ENCODE results near the gene ABR.

ABR gene

DNA sequence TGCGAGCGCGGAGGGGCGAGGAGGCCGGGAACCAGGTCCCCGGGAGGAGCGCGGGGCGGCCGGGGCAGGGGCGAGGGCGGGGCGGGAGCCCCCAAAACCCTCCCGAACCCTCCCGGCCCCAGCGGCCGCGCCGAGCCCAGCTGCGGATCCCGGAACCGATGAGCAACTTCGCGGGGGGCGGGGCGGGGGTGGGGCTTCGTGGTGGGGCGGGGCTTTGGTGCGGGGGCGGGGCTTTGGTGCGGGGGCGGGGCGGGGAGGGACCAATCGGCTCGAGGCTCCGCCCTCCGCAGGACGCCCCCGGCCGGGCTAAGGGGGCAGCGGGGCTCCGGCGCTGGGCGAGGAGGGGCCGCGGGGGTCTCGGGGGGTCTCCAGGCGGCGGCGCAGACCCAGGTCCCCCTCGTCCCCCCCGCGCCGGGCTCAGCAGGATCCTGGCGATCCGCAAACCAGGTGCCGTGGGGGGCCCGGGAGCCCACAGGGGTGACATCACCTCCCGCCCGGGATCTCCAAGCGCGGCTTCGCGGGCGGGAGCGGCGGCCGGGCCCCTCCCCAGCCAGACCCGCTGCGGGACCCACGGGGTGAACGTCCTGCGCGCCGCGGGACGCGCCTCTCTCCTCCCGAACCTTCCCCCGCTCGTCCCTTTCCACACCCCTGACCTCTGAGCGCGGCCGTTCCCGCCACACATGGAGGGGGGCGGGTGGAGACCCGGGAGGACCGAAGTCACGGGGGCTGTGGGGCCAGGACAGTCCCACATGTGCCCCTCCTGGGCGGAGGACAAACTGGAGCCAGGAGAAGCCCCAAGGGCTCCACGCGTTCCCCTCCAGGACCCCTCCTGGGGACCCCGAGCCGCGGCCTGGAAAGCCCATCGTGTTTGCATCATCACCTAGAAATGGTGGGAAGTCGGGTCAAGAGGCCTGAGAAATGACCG lies at the start of gene ABR:
TSS of gene ABR (minus strand) at position 164 of the 925 bp plus-strand sequence. CDS start 254 bp downstream, outside the sequence.
- H3K4me3 Mint-ChIP-seq, result peak within 1 kb of the TSS; percentile 80
- no peak for ATAC-seq
- H3K36me3 Mint-ChIP-seq, result no peaks in the 10 kb centered on the region
- peak within 1 kb of the TSS; percentile 66 for H3K27ac Mint-ChIP-seq
- peaks cover 9% of the 10 kb centered on the region for H3K27me3 Mint-ChIP-seq
- H3K9me3 Mint-ChIP-seq, result no peaks in the 10 kb centered on the region
- H3K4me1 Mint-ChIP-seq, result peaks cover 49% of the 10 kb centered on the region

GRCh38 chr17:1229349-1229899 lies 49.6 kb upstream of the ABR start:
- Mint-ChIP-seq H3K4me1 (peaks cover 44% of the 10 kb centered on the region), H3K27me3 (peaks cover 22% of the 10 kb centered on the region), H3K9me3 (no peaks in the 10 kb centered on the region), H3K27ac (peak overlapping the region; percentile 91), H3K4me3 (peak overlapping the region; percentile 82), H3K36me3 (peaks cover 5% of the 10 kb centered on the region)
- peak; percentile 74 for ATAC-seq

- Mint-ChIP-seq H3K9me3 (no peaks in the 10 kb centered on the region), H3K4me3 (peak overlapping the region; percentile 94), H3K27ac (peak overlapping the region; percentile 82), H3K36me3 (peaks cover 5% of the 10 kb centered on the region), H3K27me3 (peaks cover 22% of the 10 kb centered on the region), H3K4me1 (peaks cover 46% of the 10 kb centered on the region)
- peak; percentile 60 for ATAC-seq
Measured at GRCh38 chr17:1228781-1229348, 49.1 kb upstream of the ABR start.

DNA sequence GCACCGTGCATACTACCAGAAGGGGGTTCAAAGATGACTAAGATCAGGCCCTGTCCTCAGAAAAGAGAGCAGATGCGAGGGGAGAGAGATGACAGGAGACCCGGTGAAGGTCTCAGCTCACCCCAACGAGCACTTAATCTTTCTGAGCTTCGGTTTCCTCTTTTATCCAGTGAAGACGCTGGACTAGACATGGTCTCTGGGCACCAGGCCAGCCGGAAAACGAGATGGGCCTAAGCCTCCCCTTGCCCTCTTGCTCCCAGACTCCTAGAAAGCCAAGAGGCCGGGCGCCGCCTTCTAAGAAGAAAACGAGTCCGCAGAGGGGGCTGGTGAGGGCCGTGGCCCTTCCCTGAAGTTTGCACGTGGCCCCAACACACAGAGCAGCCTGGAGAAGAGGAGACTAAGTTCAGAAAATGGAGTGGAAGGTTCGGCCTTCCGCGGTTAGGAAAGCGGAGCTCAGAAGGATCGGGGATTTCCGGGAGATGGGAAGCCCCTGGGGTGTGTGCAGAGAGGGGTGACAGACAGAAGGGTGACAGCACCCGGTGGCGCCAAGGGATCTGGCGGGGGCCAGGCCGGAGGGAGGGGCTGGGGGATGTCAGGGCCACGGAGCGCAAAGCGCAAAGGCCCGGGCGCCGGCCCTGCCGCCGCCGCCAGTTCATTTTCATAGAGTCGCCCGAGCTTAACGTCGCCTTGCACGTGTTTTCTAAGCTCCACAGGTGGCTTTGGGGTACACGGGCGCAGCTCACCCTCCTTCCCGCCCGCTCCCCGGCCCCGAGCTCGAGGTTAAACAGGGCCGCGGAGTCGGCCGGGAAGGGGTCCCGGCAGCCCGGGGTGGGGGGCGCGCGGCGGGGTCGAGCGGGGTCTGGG lies 48.4 kb upstream of the ABR start:
- Mint-ChIP-seq H3K27me3 (peaks cover 22% of the 10 kb centered on the region), H3K9me3 (no peaks in the 10 kb centered on the region), H3K36me3 (peaks cover 12% of the 10 kb centered on the region), H3K27ac (peak overlapping the region; percentile 82), H3K4me3 (peak overlapping the region; percentile 94), H3K4me1 (peaks cover 53% of the 10 kb centered on the region)
- ATAC-seq, result peak; percentile 78

GRCh38 chr17:1227365-1227764 lies 47.6 kb upstream of the ABR start:
- Mint-ChIP-seq H3K4me1 (peaks cover 54% of the 10 kb centered on the region), H3K9me3 (no peaks in the 10 kb centered on the region), H3K27ac (peak overlapping the region; percentile 82), H3K4me3 (peak overlapping the region; percentile 94), H3K27me3 (peaks cover 19% of the 10 kb centered on the region), H3K36me3 (peaks cover 16% of the 10 kb centered on the region)
- no peak for ATAC-seq

DNA sequence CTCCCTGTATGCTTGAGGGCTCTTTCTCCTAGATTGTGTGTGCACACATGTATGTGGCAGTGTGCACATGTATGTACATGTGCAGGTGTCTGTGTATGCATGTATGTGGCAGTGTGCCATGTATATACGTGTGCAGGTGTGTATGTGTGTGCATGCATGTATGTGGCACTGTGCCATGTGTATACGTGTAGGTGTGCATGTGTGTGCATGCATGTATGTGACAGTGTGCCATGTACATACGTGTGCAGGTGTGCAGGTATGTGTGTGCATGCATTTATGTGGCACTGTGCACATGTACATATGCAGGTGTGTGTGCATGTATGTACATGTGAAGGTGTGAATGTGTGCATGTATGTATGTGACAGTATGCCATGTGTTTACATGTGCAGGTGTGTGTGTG lies 46.5 kb upstream of the ABR start:
- no peak for ATAC-seq
- Mint-ChIP-seq H3K4me1 (peaks cover 52% of the 10 kb centered on the region), H3K27ac (no peak overlapping the region), H3K4me3 (no peak overlapping the region), H3K9me3 (no peaks in the 10 kb centered on the region), H3K27me3 (peaks cover 9% of the 10 kb centered on the region), H3K36me3 (peaks cover 22% of the 10 kb centered on the region)

DNA sequence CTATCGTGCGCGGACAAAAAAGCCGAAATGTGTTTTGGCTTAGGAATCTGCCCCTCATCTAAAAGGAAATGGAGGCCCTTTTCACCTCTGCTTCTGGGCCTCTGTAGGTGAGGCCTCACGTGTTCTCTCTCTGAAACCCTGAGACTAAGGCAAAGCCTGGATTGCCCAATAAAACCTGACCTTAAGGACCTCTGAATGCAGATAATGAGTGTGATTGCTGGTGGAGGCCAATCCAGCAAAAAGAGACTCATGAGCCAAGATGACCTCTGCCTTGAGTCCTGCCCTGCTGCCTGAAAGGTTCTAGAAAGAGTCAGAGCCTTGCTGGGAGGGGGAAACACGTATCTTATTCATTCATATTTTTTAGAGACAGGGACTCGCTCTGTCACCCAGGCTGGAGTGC lies 44.5 kb upstream of the ABR start:
- Mint-ChIP-seq H3K27ac (no peak overlapping the region), H3K4me1 (peaks cover 45% of the 10 kb centered on the region), H3K4me3 (no peak overlapping the region), H3K9me3 (no peaks in the 10 kb centered on the region), H3K27me3 (no peaks in the 10 kb centered on the region), H3K36me3 (peaks cover 25% of the 10 kb centered on the region)
- ATAC-seq, result no peak

DNA sequence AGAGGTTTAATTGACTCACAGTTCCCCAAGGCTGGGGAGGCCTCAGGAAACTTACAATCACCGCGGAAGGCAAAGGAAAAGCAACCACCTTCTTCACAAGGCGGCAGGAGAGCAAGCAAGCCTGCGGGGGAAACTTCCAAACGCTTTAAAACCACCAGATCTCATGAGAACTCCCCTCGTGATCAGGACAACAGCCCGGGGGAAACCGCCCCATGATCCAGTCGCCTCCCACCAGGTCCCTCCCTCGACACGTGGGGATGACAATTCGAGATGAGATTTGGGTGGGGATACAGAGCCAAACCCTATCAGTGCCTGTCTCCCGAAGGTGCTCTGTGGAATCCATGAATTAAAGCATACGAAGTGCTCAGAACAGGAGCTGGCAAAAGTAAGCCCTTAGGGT lies 43.9 kb upstream of the ABR start:
- H3K36me3 Mint-ChIP-seq, result peaks cover 25% of the 10 kb centered on the region
- no peak for ATAC-seq
- H3K27me3 Mint-ChIP-seq, result no peaks in the 10 kb centered on the region
- no peaks in the 10 kb centered on the region for H3K9me3 Mint-ChIP-seq
- peaks cover 51% of the 10 kb centered on the region for H3K4me1 Mint-ChIP-seq
- no peak overlapping the region for H3K4me3 Mint-ChIP-seq
- H3K27ac Mint-ChIP-seq, result no peak overlapping the region

- no peak for ATAC-seq
- peaks cover 42% of the 10 kb centered on the region for H3K4me1 Mint-ChIP-seq
- no peak overlapping the region for H3K27ac Mint-ChIP-seq
- no peaks in the 10 kb centered on the region for H3K27me3 Mint-ChIP-seq
- H3K4me3 Mint-ChIP-seq, result no peak overlapping the region
- H3K36me3 Mint-ChIP-seq, result peaks cover 25% of the 10 kb centered on the region
- H3K9me3 Mint-ChIP-seq, result no peaks in the 10 kb centered on the region
Measured at GRCh38 chr17:1222321-1222720, 42.5 kb upstream of the ABR start.

DNA sequence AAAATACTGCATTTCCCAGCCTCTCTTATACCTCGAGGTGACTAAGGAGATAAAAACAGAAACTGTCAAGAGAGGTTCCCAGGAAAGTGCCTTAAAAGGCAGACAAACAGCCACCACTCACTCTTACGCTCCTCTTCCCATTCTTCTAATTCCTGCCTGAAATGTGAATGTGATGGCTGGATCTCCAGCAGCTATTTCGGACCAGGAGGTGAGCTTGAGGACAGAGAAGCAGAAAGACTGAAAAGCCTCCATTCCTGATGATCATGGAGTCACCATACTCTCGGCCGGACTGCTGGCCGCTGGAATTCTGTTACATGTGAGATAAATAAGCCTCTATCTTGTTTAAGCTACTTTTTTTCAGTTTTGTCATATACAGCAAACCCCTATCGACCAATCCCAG lies 41.4 kb upstream of the ABR start:
- H3K4me3 Mint-ChIP-seq, result no peak overlapping the region
- ATAC-seq, result no peak
- peaks cover 44% of the 10 kb centered on the region for H3K4me1 Mint-ChIP-seq
- no peak overlapping the region for H3K27ac Mint-ChIP-seq
- H3K36me3 Mint-ChIP-seq, result peaks cover 22% of the 10 kb centered on the region
- no peaks in the 10 kb centered on the region for H3K27me3 Mint-ChIP-seq
- no peaks in the 10 kb centered on the region for H3K9me3 Mint-ChIP-seq

DNA sequence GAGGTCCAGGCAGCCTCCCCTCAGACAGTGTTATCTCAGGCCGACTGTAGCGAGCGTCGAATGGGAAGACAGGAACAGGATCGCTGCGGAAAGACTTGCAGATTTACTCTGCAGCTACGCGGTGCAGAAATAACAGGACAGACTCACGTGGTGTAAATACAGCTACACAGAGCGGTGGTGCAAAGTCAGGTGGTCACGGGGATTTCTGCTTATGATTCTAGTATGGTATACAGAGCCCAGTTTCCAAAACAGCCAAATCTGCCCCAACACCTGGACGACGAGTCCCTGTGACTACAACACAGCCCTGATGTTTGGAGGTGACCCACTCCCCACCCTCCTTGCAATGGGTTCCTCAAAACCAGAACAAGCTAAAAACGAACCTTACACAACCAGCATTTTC lies 40.6 kb upstream of the ABR start:
- H3K4me3 Mint-ChIP-seq, result no peak overlapping the region
- no peak overlapping the region for H3K27ac Mint-ChIP-seq

DNA sequence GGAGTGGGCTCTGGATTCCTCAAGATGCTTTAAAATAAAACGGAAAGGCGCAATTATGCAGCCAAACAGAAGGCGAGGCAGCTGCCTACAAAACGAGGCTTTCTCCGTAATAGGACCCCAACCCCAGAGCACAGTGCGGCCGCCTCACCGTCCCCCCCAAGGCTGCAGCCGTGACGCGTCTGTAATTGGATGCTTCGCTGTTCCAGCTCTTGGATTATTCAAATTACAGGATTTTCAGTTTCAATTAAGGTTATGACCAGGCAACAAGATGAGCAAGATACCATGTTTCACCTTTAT lies 37.3 kb upstream of the ABR start:
- H3K27me3 Mint-ChIP-seq, result no peaks in the 10 kb centered on the region
- H3K9me3 Mint-ChIP-seq, result no peaks in the 10 kb centered on the region
- ATAC-seq, result no peak
- no peak overlapping the region for H3K4me3 Mint-ChIP-seq
- H3K4me1 Mint-ChIP-seq, result peaks cover 58% of the 10 kb centered on the region
- H3K36me3 Mint-ChIP-seq, result peaks cover 9% of the 10 kb centered on the region
- peak overlapping the region; percentile 75 for H3K27ac Mint-ChIP-seq

More for the DNA sequence above, 40.6 kb upstream of the ABR start:
- peaks cover 20% of the 10 kb centered on the region for H3K36me3 Mint-ChIP-seq
- H3K4me1 Mint-ChIP-seq, result peaks cover 44% of the 10 kb centered on the region
- no peaks in the 10 kb centered on the region for H3K27me3 Mint-ChIP-seq
- ATAC-seq, result no peak
- no peaks in the 10 kb centered on the region for H3K9me3 Mint-ChIP-seq

GRCh38 chr17:1216217-1217088 lies 36.7 kb upstream of the ABR start:
- peak overlapping the region; percentile 75 for H3K27ac Mint-ChIP-seq
- H3K9me3 Mint-ChIP-seq, result no peaks in the 10 kb centered on the region
- H3K4me3 Mint-ChIP-seq, result peak overlapping the region; percentile 68
- H3K27me3 Mint-ChIP-seq, result no peaks in the 10 kb centered on the region
- H3K4me1 Mint-ChIP-seq, result peaks cover 54% of the 10 kb centered on the region
- H3K36me3 Mint-ChIP-seq, result peaks cover 5% of the 10 kb centered on the region
- ATAC-seq, result peak; percentile 83

DNA sequence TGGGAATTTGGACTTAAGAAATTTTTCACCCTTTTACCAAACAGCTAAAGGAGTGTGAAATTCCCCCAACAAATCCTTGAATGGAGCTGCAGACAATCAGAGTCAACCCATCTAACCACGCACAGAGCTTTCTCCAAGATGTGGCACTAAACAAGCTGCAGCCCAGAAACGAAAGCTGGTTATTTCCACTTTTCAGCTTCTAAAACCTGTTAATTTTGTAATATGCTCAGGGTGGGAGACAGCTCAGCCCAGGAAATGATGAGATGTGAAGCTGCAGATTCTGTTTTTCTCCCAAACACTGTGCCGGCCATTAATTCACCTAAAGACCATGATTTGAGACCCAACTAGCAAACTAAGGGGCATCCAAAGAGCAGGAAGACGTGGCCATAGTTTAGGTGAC lies 33.2 kb upstream of the ABR start:
- H3K27me3 Mint-ChIP-seq, result no peaks in the 10 kb centered on the region

More for the DNA sequence above, 33.2 kb upstream of the ABR start:
- no peaks in the 10 kb centered on the region for H3K9me3 Mint-ChIP-seq
- ATAC-seq, result no peak
- H3K36me3 Mint-ChIP-seq, result no peaks in the 10 kb centered on the region
- peaks cover 45% of the 10 kb centered on the region for H3K4me1 Mint-ChIP-seq
- H3K4me3 Mint-ChIP-seq, result no peak overlapping the region
- peak overlapping the region; percentile 74 for H3K27ac Mint-ChIP-seq

Data from stimulated activated memory B cell treated with anti-CD40 and anti-IgM and Interleukin-4, amounts not matched to agents 10 μg/mL and 1 μg/mL and 100 μg/mL, for 72 hours (primary cell).